HEK293 (cell line): ENCODE results near the gene KDM3B.

Experiments
- CTCF ChIA-PET: fragments of 350-600 bp; formaldehyde crosslinking; extraction: SDS; loops from one replicate; lab custom pipeline; 2021; ENCODE audit warnings: antibody characterized with exemption; lab: Yijun Ruan, JAX
- POLR2A ChIA-PET: fragments of 300-600 bp; formaldehyde crosslinking; extraction: SDS; loops from one replicate; lab custom pipeline; 2020; ENCODE audit warnings: antibody characterized with exemption, inconsistent platforms; lab: Yijun Ruan, JAX
- H3K27ac ChIP-seq: fragments of 200-500 bp; sonication (Bioruptor generic); 2 replicates; pipeline ENCODE4 v1.5.1; 2014; ENCODE audit warnings: low read depth, low read length, control low read depth, inconsistent platforms; ENCODE audit errors: extremely low read depth
- H3K36me3 ChIP-seq, 2 experiments: fragments of 200-500 bp in 1 of 2; sonication (Bioruptor generic) in 1 of 2; 1 replicate in 1 of 2; 2 replicates in 1 of 2; pipeline ENCODE4 v1.5.1; 2014 to 2017; ENCODE audit warnings: inconsistent platforms in 2 of 2, low read length in 2 of 2; ENCODE audit not compliant: control insufficient read depth in 2 of 2, insufficient read depth in 1 of 2
- H3K4me1 ChIP-seq: fragments of 200-500 bp; sonication (Bioruptor generic); 2 replicates; pipeline ENCODE4 v1.5.1; 2014; ENCODE audit warnings: mild to moderate bottlenecking, low read length, inconsistent platforms; ENCODE audit not compliant: control insufficient read depth, insufficient read depth
- H3K4me3 ChIP-seq: 2 replicates; pipeline ENCODE4 v1.5.1; 2011; ENCODE audit warnings: low read depth, mild to moderate bottlenecking, control low read depth, low read length, moderate library complexity
- H3K9me3 ChIP-seq: fragments of 200-500 bp; sonication (Bioruptor generic); 2 replicates; pipeline ENCODE4 v1.5.1; 2014; ENCODE audit warnings: low read depth, low read length, inconsistent platforms; ENCODE audit not compliant: control insufficient read depth, insufficient read depth
- BCL11A ChIP-seq: fragments of 450-650 bp; formaldehyde crosslinking; IDR thresholded peaks from 2 replicates; pipeline ENCODE4 v1.5.1; 2016; ENCODE audit warnings: low read depth, missing biosample characterization, missing genetic modification characterization
- GLI2 ChIP-seq: fragments of 450-650 bp; formaldehyde crosslinking; IDR thresholded peaks from 2 replicates; pipeline ENCODE4; 2017; ENCODE audit warnings: missing biosample characterization, missing genetic modification characterization, low read depth, borderline replicate concordance
- GLIS1 ChIP-seq: fragments of 450-650 bp; formaldehyde crosslinking; IDR thresholded peaks from 2 replicates; pipeline ENCODE4 v1.5.1; 2016; ENCODE audit warnings: missing biosample characterization, missing genetic modification characterization
- HOXD13 ChIP-seq: sonication (generic); formaldehyde crosslinking; IDR thresholded peaks from 2 replicates; pipeline ENCODE4 v1.8.0; 2022; ENCODE audit warnings: missing genetic modification reagents, borderline replicate concordance
- MEIS1 ChIP-seq: sonication (generic); formaldehyde crosslinking; IDR thresholded peaks from 2 replicates; pipeline ENCODE4 v1.8.1; 2022; ENCODE audit warnings: missing genetic modification reagents, mild to moderate bottlenecking, borderline replicate concordance
- SP7 ChIP-seq: fragments of 450-650 bp; formaldehyde crosslinking; IDR thresholded peaks from 2 replicates; pipeline ENCODE4 v1.5.1; 2016; ENCODE audit warnings: missing biosample characterization, missing genetic modification characterization
- TCF7L2 ChIP-seq: IDR thresholded peaks from 2 replicates; pipeline ENCODE4 v1.6.1; 2011; ENCODE audit warnings: low read depth, mild to moderate bottlenecking, inconsistent platforms, low read length, moderate library complexity, borderline replicate concordance
- WT1 ChIP-seq: fragments of 450-650 bp; formaldehyde crosslinking; IDR thresholded peaks from 2 replicates; pipeline ENCODE4 v1.5.1; 2016; ENCODE audit warnings: missing biosample characterization, missing genetic modification characterization
- ZBTB48 ChIP-seq: fragments of 450-650 bp; formaldehyde crosslinking; IDR thresholded peaks from 2 replicates; pipeline ENCODE4 v1.5.1; 2016; ENCODE audit warnings: missing biosample characterization, missing genetic modification characterization
- ZBTB8A ChIP-seq: fragments of 450-650 bp; formaldehyde crosslinking; IDR thresholded peaks from 2 replicates; pipeline ENCODE4 v1.5.1; 2016; ENCODE audit warnings: missing biosample characterization, missing genetic modification characterization
- ZFHX2 ChIP-seq: fragments of 450-650 bp; formaldehyde crosslinking; conservative IDR thresholded peaks from 2 replicates; pipeline ENCODE4 v1.5.1; 2016; ENCODE audit warnings: missing biosample characterization, missing genetic modification characterization
- ZNF157 ChIP-seq: fragments of 450-650 bp; formaldehyde crosslinking; IDR thresholded peaks from 2 replicates; pipeline ENCODE4 v1.5.1; 2016; ENCODE audit warnings: missing biosample characterization, missing genetic modification characterization
- ZNF366 ChIP-seq: fragments of 450-650 bp; formaldehyde crosslinking; conservative IDR thresholded peaks from 2 replicates; pipeline ENCODE4 v1.5.1; 2016; ENCODE audit warnings: missing biosample characterization, missing genetic modification characterization
- ZNF529 ChIP-seq: fragments of 450-650 bp; formaldehyde crosslinking; IDR thresholded peaks from 2 replicates; pipeline ENCODE4 v1.5.1; 2017; ENCODE audit warnings: missing genetic modification characterization, missing biosample characterization; ENCODE audit not compliant: insufficient replicate concordance
- ZSCAN30 ChIP-seq: fragments of 450-650 bp; IDR thresholded peaks from 2 replicates; pipeline ENCODE4 v1.5.1; 2018; ENCODE audit warnings: missing biosample characterization, mild to moderate bottlenecking, missing genetic modification characterization, moderate library complexity
- ZXDB ChIP-seq: fragments of 450-650 bp; formaldehyde crosslinking; IDR thresholded peaks from 2 replicates; pipeline ENCODE4 v1.5.1; 2016; ENCODE audit warnings: missing biosample characterization, missing genetic modification characterization
- TF ChIP-seq, protein P1 (sequence below): fragments of 450-650 bp; formaldehyde crosslinking; IDR thresholded peaks from 2 replicates; pipeline ENCODE4 v1.5.1; 2016; ENCODE audit warnings: missing biosample characterization, missing genetic modification characterization
- TF ChIP-seq, protein P2 (sequence below): fragments of 450-650 bp; formaldehyde crosslinking; IDR thresholded peaks from 2 replicates; pipeline ENCODE4 v1.5.1; 2016; ENCODE audit warnings: missing biosample characterization, missing genetic modification characterization
- TF ChIP-seq, protein P3 (sequence below): fragments of 450-650 bp; formaldehyde crosslinking; IDR thresholded peaks from 2 replicates; pipeline ENCODE4 v1.5.1; 2016; ENCODE audit warnings: missing biosample characterization, missing genetic modification characterization
- TF ChIP-seq, protein P4 (sequence below): fragments of 450-650 bp; formaldehyde crosslinking; IDR thresholded peaks from 2 replicates; pipeline ENCODE4 v1.5.1; 2017; ENCODE audit warnings: missing biosample characterization, missing genetic modification characterization
- TF ChIP-seq, protein P5 (sequence below): fragments of 450-650 bp; formaldehyde crosslinking; IDR thresholded peaks from 2 replicates; pipeline ENCODE4 v1.5.1; 2016; ENCODE audit warnings: missing biosample characterization, missing genetic modification characterization
- TF ChIP-seq, protein P6 (sequence below): IDR thresholded peaks from 2 replicates; pipeline ENCODE4 v1.6.1; 2011; ENCODE audit warnings: mild to moderate bottlenecking, low read depth, low read length, borderline replicate concordance
- TF ChIP-seq, protein P7 (sequence below): fragments of 450-650 bp; formaldehyde crosslinking; IDR thresholded peaks from 2 replicates; pipeline ENCODE4 v1.5.1; 2016; ENCODE audit warnings: missing biosample characterization, missing genetic modification characterization

KDM3B gene

DNA sequence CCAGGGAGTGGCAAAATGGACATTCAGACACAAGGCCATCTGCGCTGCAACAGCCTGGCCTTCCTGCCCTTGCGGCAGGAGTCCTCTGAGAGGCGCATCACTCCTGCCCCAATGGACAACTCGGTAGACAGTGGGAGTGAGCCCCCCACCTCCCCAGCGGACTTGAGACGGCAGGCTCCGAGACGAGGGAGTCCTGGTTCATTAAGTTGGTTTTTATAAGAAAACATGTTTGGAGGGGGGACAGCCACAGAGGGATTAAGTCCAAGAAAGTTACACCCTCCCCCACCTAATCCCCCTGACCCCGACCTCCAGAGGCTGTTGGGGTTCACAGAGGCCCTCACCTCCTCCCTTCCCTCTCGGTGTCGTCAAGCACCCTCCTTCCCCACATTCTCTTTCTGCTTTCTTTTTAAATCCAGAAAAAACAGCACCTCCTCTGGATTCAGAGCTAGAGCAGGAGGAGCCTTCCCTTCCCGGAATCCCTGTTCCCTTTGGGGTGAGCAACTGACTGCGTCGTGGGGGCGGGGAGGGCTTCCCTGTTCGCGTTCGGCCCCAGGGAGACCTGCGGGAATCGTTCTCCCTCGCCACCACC, 111.0 kb downstream of the KDM3B start:
- H3K4me1 ChIP-seq, result peaks cover 4% of the 10 kb centered on the region; the same call in 1 of the 2 replicates
- ChIA-PET POLR2A (interaction anchor here (0.6 to 3.4 kb wide), 8 partner anchors 14 to 238 kb away, joined by 3 to 25 read pairs (median 4); partner anchors contain the start of gene ETF1), CTCF (interaction anchor here (1.3 to 6.4 kb wide), 7 partner anchors 8 to 40 kb away, joined by 5 to 57 read pairs (median 8); no protein-coding TSS in a partner anchor)
- TF ChIP-seq ZXDB (tag by site-specific recombination), result 0 out of 2 replicates have a peak, but pooled peaks have one; percentile 64
- TF ChIP-seq, protein P1, sequence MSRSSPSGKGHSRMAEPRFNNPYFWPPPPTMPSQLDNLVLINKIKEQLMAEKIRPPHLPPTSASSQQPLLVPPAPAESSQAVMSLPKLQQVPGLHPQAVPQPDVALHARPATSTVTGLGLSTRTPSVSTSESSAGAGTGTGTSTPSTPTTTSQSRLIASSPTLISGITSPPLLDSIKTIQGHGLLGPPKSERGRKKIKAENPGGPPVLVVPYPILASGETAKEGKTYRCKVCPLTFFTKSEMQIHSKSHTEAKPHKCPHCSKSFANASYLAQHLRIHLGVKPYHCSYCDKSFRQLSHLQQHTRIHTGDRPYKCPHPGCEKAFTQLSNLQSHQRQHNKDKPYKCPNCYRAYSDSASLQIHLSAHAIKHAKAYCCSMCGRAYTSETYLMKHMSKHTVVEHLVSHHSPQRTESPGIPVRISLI, result no peak
- TF ChIP-seq ZNF366, result no peak
- TF ChIP-seq HOXD13, result no peak
- TF ChIP-seq, protein P2, sequence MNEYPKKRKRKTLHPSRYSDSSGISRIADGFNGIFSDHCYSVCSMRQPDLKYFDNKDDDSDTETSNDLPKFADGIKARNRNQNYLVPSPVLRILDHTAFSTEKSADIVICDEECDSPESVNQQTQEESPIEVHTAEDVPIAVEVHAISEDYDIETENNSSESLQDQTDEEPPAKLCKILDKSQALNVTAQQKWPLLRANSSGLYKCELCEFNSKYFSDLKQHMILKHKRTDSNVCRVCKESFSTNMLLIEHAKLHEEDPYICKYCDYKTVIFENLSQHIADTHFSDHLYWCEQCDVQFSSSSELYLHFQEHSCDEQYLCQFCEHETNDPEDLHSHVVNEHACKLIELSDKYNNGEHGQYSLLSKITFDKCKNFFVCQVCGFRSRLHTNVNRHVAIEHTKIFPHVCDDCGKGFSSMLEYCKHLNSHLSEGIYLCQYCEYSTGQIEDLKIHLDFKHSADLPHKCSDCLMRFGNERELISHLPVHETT (tag by site-specific recombination), result no peak
- TF ChIP-seq, protein P3, sequence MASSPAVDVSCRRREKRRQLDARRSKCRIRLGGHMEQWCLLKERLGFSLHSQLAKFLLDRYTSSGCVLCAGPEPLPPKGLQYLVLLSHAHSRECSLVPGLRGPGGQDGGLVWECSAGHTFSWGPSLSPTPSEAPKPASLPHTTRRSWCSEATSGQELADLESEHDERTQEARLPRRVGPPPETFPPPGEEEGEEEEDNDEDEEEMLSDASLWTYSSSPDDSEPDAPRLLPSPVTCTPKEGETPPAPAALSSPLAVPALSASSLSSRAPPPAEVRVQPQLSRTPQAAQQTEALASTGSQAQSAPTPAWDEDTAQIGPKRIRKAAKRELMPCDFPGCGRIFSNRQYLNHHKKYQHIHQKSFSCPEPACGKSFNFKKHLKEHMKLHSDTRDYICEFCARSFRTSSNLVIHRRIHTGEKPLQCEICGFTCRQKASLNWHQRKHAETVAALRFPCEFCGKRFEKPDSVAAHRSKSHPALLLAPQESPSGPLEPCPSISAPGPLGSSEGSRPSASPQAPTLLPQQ (tag by site-specific recombination), result no peak
- 0 out of 2 replicates have a peak, but pooled peaks have one; percentile 9 for TF ChIP-seq ZBTB48 (tag by site-specific recombination)
- no peak for TF ChIP-seq TCF7L2
- peak; percentile 60; the same call in 1 of the 2 replicates for TF ChIP-seq ZFHX2 (tag by site-specific recombination)
- no peak for TF ChIP-seq MEIS1 (CRISPR knock-in tag)
- no peak for TF ChIP-seq ZBTB8A (tag by site-specific recombination)
- H3K27ac ChIP-seq, result peak overlapping the region; percentile 94
- H3K9me3 ChIP-seq, result no peaks in the 10 kb centered on the region
- H3K36me3 ChIP-seq, result peaks cover 0 to 8% of the 10 kb centered on the region in 2 experiments; a peak in 1 of 3 replicates
- H3K4me3 ChIP-seq, result peak overlapping the region; percentile 88

DNA sequence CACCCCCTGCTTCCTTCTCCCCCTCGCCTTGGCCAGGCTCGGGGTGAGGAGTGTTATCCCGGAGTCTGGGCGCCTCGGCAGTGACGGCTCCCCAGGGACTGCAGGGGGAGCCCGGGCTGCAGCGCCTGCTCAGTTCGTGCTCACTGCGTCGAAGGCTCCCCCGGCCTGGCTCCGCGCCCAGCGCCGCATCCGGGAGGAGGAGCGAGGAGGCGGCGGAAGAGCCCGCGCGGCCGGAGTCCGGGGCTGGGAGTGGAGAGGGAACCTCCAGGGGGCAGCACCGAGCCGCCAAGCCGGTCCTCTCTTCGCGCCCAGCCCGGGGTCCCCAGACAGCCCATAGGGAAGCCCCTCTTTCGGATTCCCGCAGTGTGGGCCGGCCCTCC, 111.5 kb downstream of the KDM3B start:
- ChIA-PET CTCF (interaction anchor here (0.5 to 6.4 kb wide), 9 partner anchors 9 to 326 kb away, joined by 3 to 57 read pairs (median 7); no protein-coding TSS in a partner anchor), POLR2A (interaction anchor here (1.0 to 3.4 kb wide), 8 partner anchors 14 to 285 kb away, joined by 3 to 25 read pairs (median 6); partner anchors contain the start of genes ETF1 and KIF20A)
- Histone ChIP-seq H3K4me3 (peak overlapping the region; percentile 88), H3K36me3 (peaks cover 0 to 8% of the 10 kb centered on the region in 2 experiments; a peak in 1 of 3 replicates), H3K4me1 (peaks cover 4% of the 10 kb centered on the region; the same call in 1 of the 2 replicates), H3K9me3 (no peaks in the 10 kb centered on the region), H3K27ac (peak overlapping the region; percentile 94)
- TF ChIP-seq BCL11A (tag by site-specific recombination), result peak; percentile 43; the same call in 1 of the 2 replicates
- TF ChIP-seq WT1 (tag by site-specific recombination), result no peak
- TF ChIP-seq ZNF157 (tag by site-specific recombination), result no peak
- TF ChIP-seq, protein P4, sequence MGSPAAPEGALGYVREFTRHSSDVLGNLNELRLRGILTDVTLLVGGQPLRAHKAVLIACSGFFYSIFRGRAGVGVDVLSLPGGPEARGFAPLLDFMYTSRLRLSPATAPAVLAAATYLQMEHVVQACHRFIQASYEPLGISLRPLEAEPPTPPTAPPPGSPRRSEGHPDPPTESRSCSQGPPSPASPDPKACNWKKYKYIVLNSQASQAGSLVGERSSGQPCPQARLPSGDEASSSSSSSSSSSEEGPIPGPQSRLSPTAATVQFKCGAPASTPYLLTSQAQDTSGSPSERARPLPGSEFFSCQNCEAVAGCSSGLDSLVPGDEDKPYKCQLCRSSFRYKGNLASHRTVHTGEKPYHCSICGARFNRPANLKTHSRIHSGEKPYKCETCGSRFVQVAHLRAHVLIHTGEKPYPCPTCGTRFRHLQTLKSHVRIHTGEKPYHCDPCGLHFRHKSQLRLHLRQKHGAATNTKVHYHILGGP (tag by site-specific recombination), result no peak
- TF ChIP-seq, protein P5, sequence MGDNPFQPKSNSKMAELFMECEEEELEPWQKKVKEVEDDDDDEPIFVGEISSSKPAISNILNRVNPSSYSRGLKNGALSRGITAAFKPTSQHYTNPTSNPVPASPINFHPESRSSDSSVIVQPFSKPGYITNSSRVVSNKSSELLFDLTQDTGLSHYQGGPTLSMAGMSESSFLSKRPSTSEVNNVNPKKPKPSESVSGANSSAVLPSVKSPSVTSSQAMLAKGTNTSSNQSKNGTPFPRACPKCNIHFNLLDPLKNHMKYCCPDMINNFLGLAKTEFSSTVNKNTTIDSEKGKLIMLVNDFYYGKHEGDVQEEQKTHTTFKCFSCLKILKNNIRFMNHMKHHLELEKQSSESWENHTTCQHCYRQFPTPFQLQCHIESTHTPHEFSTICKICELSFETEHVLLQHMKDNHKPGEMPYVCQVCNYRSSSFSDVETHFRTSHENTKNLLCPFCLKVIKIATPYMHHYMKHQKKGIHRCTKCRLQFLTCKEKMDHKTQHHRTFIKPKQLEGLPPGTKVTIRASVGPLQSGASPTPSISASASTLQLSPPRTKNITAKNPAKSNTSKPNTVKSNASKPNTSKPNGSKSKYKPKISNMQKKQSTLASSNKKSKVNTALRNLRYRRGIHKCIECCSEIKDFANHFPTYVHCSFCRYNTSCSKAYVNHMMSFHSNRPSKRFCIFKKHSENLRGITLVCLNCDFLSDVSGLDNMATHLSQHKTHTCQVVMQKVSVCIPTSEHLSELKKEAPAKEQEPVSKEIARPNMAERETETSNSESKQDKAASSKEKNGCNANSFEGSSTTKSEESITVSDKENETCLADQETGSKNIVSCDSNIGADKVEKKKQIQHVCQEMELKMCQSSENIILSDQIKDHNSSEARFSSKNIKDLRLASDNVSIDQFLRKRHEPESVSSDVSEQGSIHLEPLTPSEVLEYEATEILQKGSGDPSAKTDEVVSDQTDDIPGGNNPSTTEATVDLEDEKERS (tag by site-specific recombination), result no peak
- TF ChIP-seq, protein P6, sequence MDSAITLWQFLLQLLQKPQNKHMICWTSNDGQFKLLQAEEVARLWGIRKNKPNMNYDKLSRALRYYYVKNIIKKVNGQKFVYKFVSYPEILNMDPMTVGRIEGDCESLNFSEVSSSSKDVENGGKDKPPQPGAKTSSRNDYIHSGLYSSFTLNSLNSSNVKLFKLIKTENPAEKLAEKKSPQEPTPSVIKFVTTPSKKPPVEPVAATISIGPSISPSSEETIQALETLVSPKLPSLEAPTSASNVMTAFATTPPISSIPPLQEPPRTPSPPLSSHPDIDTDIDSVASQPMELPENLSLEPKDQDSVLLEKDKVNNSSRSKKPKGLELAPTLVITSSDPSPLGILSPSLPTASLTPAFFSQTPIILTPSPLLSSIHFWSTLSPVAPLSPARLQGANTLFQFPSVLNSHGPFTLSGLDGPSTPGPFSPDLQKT, result no peak
- peak; percentile 93 for TF ChIP-seq GLIS1 (tag by site-specific recombination)
- no peak for TF ChIP-seq ZNF529 (tag by site-specific recombination)
- TF ChIP-seq ZSCAN30, result peak; percentile 80; the same call in 1 of the 2 replicates
- TF ChIP-seq GLI2 (tag by site-specific recombination), result no peak
- TF ChIP-seq, protein P7, sequence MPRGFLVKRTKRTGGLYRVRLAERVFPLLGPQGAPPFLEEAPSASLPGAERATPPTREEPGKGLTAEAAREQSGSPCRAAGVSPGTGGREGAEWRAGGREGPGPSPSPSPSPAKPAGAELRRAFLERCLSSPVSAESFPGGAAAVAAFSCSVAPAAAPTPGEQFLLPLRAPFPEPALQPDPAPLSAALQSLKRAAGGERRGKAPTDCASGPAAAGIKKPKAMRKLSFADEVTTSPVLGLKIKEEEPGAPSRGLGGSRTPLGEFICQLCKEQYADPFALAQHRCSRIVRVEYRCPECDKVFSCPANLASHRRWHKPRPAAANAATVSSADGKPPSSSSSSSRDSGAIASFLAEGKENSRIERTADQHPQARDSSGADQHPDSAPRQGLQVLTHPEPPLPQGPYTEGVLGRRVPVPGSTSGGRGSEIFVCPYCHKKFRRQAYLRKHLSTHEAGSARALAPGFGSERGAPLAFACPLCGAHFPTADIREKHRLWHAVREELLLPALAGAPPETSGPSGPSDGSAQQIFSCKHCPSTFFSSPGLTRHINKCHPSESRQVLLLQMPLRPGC (tag by site-specific recombination), result peak; percentile 44; the same call in 1 of the 2 replicates
- peak; percentile 74 for TF ChIP-seq SP7
